Thoracic aorta (tissue), 2 donors: ENCODE data around the gene CDK5R1. TPM values are rescaled to one million over a fixed set of nuclear protein-coding genes. Genes with fewer than 3 reads are reported as not detected.

Source experiments
- ATAC-seq: fragments of 150-250 bp; one replicate; pipeline ENCODE4 v1.8.0; 2017; ENCODE audit warnings: low read depth; ENCODE audit not compliant: insufficient number of reproducible peaks, low FRiP score
- DNase-seq: peaks from one replicate; pipeline ENCODE4 v3.0.0-alpha.2; 2020; ENCODE audit warnings: low spot score
- H3K27ac ChIP-seq, 2 donors: fragments of 200-600 bp; sonication (generic); 1 replicate in 1 of 2; 2 replicates in 1 of 2; pipeline ENCODE4 v1.5.1; 2016; ENCODE audit warnings: mild to moderate bottlenecking in 2 of 2, moderate library complexity in 2 of 2
- H3K27me3 ChIP-seq: fragments of 200-600 bp; sonication (generic); replicated peaks from 2 replicates; pipeline ENCODE4 v1.6.0; 2016; ENCODE audit warnings: mild to moderate bottlenecking; ENCODE audit not compliant: insufficient read depth
- H3K36me3 ChIP-seq: fragments of 200-600 bp; sonication (generic); one replicate; pipeline ENCODE4 v1.5.1; 2016
- H3K4me1 ChIP-seq, 2 donors: fragments of 200-600 bp; sonication (generic); 1 replicate in 1 of 2; 2 replicates in 1 of 2; pipeline versions ENCODE4 v1.5.1 to v1.6.0; 2016; ENCODE audit warnings: low read depth in 2 of 2, mild to moderate bottlenecking in 1 of 2; ENCODE audit not compliant: control insufficient read depth in 1 of 2
- H3K4me3 ChIP-seq: fragments of 200-600 bp; sonication (generic); 2 replicates; pipeline ENCODE4 v1.5.1; 2016; ENCODE audit warnings: mild to moderate bottlenecking
- H3K9me3 ChIP-seq: fragments of 200-600 bp; sonication (generic); 2 replicates; pipeline ENCODE4 v1.5.1; 2016
- total RNA-seq, 2 donors: library from RNA; depleted of rRNA; stranded (reverse); fragments of >200 nt; gene quantifications; one replicate each; pipeline versions ENCODE4 v1.1.0 to v1.2.3, GENCODE V29; 2016
- TF ChIP-seq, protein P1 (sequence below): fragments of 200-600 bp; sonication (generic); IDR thresholded peaks from one replicate; pipeline ENCODE4 v1.5.1; 2019; ENCODE audit warnings: antibody characterized with exemption

The CDK5R1 gene
- total RNA-seq, 2 donors from 2014 or later, result 1.1 to 2.6 TPM

DNA sequence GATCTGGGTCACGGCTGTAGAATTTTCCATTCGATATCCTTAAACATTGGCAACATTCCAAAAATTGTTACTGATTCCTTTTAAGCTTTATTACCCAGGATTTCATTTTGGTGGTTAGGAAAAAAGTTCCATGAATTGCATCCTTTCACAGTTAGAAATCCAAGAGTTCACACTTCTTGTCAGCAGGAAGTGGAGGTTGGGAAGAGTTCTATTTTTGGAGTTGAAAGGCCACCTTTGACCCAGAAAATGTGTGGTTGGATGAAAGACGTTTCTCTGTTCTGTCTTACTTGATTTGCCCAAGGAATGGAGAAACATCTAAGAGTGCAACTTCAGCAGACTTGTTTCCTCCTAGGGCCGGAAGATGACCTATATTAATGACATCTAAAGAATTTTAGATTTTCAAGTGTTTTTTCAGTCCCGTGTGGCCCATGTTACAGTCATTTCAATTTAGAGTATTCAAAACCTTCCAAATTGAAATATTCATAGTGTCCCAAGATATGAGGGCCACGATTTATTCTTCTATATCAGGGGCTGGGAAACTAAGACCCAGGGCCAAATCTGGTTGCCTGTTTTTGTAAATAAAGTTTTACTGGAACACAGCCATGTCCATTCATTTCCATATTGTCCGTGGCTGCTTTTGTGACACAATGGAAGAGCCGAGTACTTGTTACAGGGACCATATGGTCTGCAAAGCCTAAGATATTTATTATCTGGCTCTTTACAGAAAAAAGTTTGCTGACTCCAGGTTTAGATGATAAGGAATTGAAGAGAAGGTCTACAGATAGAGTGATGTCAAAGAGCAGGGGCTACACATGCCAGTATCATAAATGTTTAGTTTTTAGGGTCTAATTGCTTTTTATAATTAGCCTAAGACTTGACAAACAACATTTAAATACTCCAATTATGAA, 50.2 kb downstream of the CDK5R1 start:
- TF ChIP-seq, protein P1, sequence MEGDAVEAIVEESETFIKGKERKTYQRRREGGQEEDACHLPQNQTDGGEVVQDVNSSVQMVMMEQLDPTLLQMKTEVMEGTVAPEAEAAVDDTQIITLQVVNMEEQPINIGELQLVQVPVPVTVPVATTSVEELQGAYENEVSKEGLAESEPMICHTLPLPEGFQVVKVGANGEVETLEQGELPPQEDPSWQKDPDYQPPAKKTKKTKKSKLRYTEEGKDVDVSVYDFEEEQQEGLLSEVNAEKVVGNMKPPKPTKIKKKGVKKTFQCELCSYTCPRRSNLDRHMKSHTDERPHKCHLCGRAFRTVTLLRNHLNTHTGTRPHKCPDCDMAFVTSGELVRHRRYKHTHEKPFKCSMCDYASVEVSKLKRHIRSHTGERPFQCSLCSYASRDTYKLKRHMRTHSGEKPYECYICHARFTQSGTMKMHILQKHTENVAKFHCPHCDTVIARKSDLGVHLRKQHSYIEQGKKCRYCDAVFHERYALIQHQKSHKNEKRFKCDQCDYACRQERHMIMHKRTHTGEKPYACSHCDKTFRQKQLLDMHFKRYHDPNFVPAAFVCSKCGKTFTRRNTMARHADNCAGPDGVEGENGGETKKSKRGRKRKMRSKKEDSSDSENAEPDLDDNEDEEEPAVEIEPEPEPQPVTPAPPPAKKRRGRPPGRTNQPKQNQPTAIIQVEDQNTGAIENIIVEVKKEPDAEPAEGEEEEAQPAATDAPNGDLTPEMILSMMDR, result no peak
- ATAC-seq, result no peak

More for the DNA sequence above, 50.2 kb downstream of the CDK5R1 start:
- no peak overlapping the region for H3K4me3 ChIP-seq
- peaks cover 12% of the 10 kb centered on the region for H3K36me3 ChIP-seq
- no peaks in the 10 kb centered on the region for H3K27me3 ChIP-seq
- no peaks in the 10 kb centered on the region for H3K9me3 ChIP-seq
- peaks cover 0 to 9% of the 10 kb centered on the region in 2 donors for H3K4me1 ChIP-seq
- DNase-seq, result no peak
- no peak overlapping the region for H3K27ac ChIP-seq

Other genes with a start within 250 kb of the CDK5R1 start
- under 1 TPM in 1 of 2 donors, not detected in 1; 0.63 TPM for gene RHBDL3, start 221.2 kb upstream of the CDK5R1 start, total RNA-seq
- 1 to 10 TPM; 6.2 to 7.6 TPM for gene C17orf75, start 144.8 kb upstream of the CDK5R1 start, total RNA-seq
- gene ZNF207, start 136.8 kb upstream of the CDK5R1 start, total RNA-seq, result 100 to 1,000 TPM; 107 to 221 TPM
- 10 to 100 TPM; 42.0 to 51.9 TPM for gene PSMD11, start 42.5 kb upstream of the CDK5R1 start, total RNA-seq